Activated CD4-positive, alpha-beta memory T cell treated with anti-CD3 and anti-CD28 coated beads for 36 hours (primary cell): Measurements from ENCODE around the gene PKD2L1. TPM values are rescaled to one million over a fixed set of nuclear protein-coding genes. Genes with fewer than 3 reads are reported as not detected.
"Not testable (repeated sequence)": the region's sequence is repeated elsewhere in the genome, so short reads cannot be mapped to it uniquely, and the experiment has no call there.

Source experiments
- CTCF ChIA-PET: fragments of 350-600 bp; sonication (Branson Sonifier 250); formaldehyde crosslinking; loops from one replicate; lab custom pipeline; 2021; ENCODE audit warnings: antibody characterized with exemption, inconsistent platforms; lab: Charles Lee
- POLR2A ChIA-PET: fragments of 350-600 bp; sonication (Branson Sonifier 250); formaldehyde crosslinking; loops from one replicate; lab custom pipeline; 2021; ENCODE audit warnings: antibody characterized with exemption; lab: Charles Lee
- DNase-seq: peaks from one replicate; pipeline ENCODE4 v3.0.0-alpha.2; 2020
- H3K27ac Mint-ChIP-seq: one replicate; pipeline ENCODE4 v1.8.0; 2021; ENCODE audit warnings: mixed read lengths
- H3K27me3 Mint-ChIP-seq: one replicate; pipeline ENCODE4 v1.8.0; 2021; ENCODE audit warnings: mixed read lengths
- H3K36me3 Mint-ChIP-seq: one replicate; pipeline ENCODE4 v1.8.0; 2021; ENCODE audit warnings: mixed read lengths
- H3K4me1 Mint-ChIP-seq: one replicate; pipeline ENCODE4 v1.8.0; 2021; ENCODE audit warnings: low read depth, mixed read lengths
- H3K4me3 Mint-ChIP-seq: one replicate; pipeline ENCODE4 v1.8.0; 2021; ENCODE audit warnings: mild to moderate bottlenecking, mixed read lengths
- H3K9me3 Mint-ChIP-seq: one replicate; pipeline ENCODE4 v1.8.0; 2021; ENCODE audit warnings: mixed read lengths
- intact Hi-C: fragments of 100-400 bp; cut with micrococcal nuclease; formaldehyde crosslinking; loops from one replicate; pipeline ENCODE4 v1.15.1; 2023
- total RNA-seq, 2 experiments: library from RNA; stranded (reverse); gene quantifications; one replicate each; pipeline ENCODE4 v1.2.3, GENCODE V29; 2021

Gene PKD2L1
- total RNA-seq, 2 experiments from 2014 or later, result not detected

- no peak overlapping the region for H3K4me3 Mint-ChIP-seq
- H3K36me3 Mint-ChIP-seq, result no peaks in the 10 kb centered on the region
- no peaks in the 10 kb centered on the region for H3K9me3 Mint-ChIP-seq
- no peak for DNase-seq
- ChIA-PET POLR2A (no interaction called here), CTCF (interaction anchor here (0.6 to 1.2 kb wide), 2 partner anchors 40 to 222 kb away, joined by 4 to 5 read pairs; no protein-coding TSS in a partner anchor)
- intact Hi-C loops, result no loop called here
- no peaks in the 10 kb centered on the region for H3K4me1 Mint-ChIP-seq
- peaks cover 34% of the 10 kb centered on the region for H3K27me3 Mint-ChIP-seq
- no peak overlapping the region for H3K27ac Mint-ChIP-seq
Observed at GRCh38 chr10:100297242-100297641, 32.8 kb downstream of the PKD2L1 start.

DNA sequence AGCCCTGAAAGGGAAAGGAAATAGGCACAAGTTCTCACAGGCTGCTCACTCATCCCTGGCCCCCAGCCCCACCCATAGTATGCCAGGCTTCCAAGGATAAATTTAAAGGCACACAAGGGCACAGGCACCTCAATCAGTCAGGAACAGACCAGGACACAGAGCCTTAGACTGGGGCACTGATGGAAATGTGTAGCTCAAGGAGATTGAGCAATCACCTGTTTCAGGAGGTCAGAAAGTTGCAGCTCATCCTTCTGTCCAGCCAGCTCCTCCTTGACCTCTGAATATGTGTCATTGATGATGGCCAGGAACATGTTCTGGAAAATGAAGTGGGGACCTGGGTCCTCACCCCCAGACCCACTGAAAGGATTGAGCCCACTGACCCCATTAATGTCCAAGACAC, 37.0 kb downstream of the PKD2L1 start:
- no peaks in the 10 kb centered on the region for H3K4me1 Mint-ChIP-seq
- no peaks in the 10 kb centered on the region for H3K36me3 Mint-ChIP-seq
- intact Hi-C loops, result no loop called here
- CTCF ChIA-PET, result no interaction called here
- H3K4me3 Mint-ChIP-seq, result no peak overlapping the region
- H3K9me3 Mint-ChIP-seq, result no peaks in the 10 kb centered on the region
- peaks cover 24% of the 10 kb centered on the region for H3K27me3 Mint-ChIP-seq
- no peak for DNase-seq
- no peak overlapping the region for H3K27ac Mint-ChIP-seq
- POLR2A ChIA-PET, result no interaction called here

DNA sequence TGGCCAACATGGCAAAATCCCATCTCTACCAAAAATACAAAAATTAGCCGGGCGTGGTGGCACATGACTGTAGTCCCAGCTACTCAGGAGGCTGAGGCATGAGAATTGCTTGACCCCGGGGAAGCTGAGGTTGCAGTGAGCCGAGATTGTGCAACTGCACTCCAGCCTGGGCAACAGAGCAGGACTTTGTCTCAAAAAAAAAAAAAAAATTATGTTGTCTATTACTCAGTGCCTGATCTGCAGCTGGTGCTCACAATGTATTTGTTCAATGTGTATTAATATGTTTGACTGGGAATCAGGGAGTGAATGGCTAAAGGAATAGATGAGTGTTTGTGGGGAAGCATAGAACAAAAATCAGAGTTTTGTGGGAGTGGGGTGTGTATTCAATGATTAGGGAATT, 37.7 kb downstream of the PKD2L1 start:
- H3K27me3 Mint-ChIP-seq, result peaks cover 24% of the 10 kb centered on the region
- H3K4me3 Mint-ChIP-seq, DNase-seq, CTCF ChIA-PET, H3K9me3 Mint-ChIP-seq, intact Hi-C loops, POLR2A ChIA-PET, H3K36me3 Mint-ChIP-seq, H3K27ac Mint-ChIP-seq, H3K4me1 Mint-ChIP-seq: not testable (repeated sequence)

DNA sequence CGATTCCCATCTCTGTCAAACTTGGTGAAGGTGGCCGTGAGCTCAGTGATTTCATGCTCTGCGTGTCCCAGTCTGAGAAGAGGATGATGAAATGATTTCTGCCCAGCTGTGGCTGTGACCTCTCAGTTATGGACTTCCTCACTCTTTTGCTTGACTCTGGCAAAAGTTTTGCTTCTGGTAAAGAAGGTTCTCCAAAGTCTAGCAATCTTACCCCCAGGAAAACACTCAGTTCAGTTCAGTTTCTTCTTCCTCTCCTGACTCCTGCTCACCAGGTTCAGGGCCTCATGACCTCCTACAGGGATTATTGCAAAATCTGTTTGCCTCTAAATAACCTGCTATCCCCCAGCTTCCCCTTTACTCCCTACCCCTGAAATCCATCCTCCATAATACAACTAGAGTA, 38.7 kb downstream of the PKD2L1 start:
- DNase-seq, result no peak
- ChIA-PET POLR2A (no interaction called here), CTCF (no interaction called here)
- Mint-ChIP-seq H3K9me3 (no peaks in the 10 kb centered on the region), H3K36me3 (no peaks in the 10 kb centered on the region), H3K27ac (no peak overlapping the region), H3K4me3 (no peak overlapping the region), H3K27me3 (peaks cover 16% of the 10 kb centered on the region), H3K4me1 (peaks cover 6% of the 10 kb centered on the region)
- intact Hi-C loops, result no loop called here

GRCh38 chr10:100289641-100290040, 40.4 kb downstream of the PKD2L1 start:
- H3K27ac Mint-ChIP-seq, result no peak overlapping the region

DNA sequence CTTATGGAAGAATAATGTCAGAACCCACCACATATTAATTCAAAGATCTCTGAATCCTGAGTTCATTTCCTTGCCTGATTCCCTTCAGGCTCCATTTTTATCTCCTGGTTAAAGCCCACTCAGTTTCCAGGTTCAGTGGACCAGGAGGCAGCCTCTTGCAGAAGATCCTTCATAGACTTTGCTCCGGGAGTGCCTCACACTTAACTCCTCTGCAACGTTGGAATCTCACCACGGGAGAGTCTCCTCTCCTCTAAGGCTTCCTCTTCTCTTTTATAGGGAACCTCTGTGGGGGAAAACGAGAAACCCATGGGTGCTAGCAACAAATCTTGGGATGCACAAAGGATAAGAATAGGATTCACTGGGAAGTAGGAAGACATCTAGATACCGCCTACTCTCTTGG, 41.8 kb downstream of the PKD2L1 start:
- ChIA-PET CTCF (no interaction called here), POLR2A (no interaction called here)
- Mint-ChIP-seq H3K9me3 (no peaks in the 10 kb centered on the region), H3K27ac (no peak overlapping the region), H3K36me3 (peaks cover 14% of the 10 kb centered on the region), H3K4me3 (no peak overlapping the region), H3K4me1 (peaks cover 23% of the 10 kb centered on the region), H3K27me3 (peaks cover 1% of the 10 kb centered on the region)
- intact Hi-C loops, result loop anchor here (5.0 kb wide), 2 partner anchors 101 to 194 kb away; partner anchors contain the start of gene ERLIN1
- no peak for DNase-seq

More at GRCh38 chr10:100289641-100290040, 40.4 kb downstream of the PKD2L1 start:
- ChIA-PET CTCF (no interaction called here), POLR2A (no interaction called here)
- no peak for DNase-seq
- H3K27me3 Mint-ChIP-seq, result peaks cover 9% of the 10 kb centered on the region
- peaks cover 20% of the 10 kb centered on the region for H3K4me1 Mint-ChIP-seq
- H3K4me3 Mint-ChIP-seq, result no peak overlapping the region
- H3K36me3 Mint-ChIP-seq, result peaks cover 12% of the 10 kb centered on the region
- intact Hi-C loops, result loop anchor here (5.0 kb wide), 2 partner anchors 102 to 193 kb away; partner anchors contain the start of gene ERLIN1
- no peaks in the 10 kb centered on the region for H3K9me3 Mint-ChIP-seq

- intact Hi-C loops, result loop anchor here (2.0 to 5.0 kb wide), 5 partner anchors 39 to 625 kb away; partner anchors contain the start of genes ERLIN1 and SLF2
- CTCF ChIA-PET, result no interaction called here
- H3K27ac Mint-ChIP-seq, result no peak overlapping the region
Observed at GRCh38 chr10:100287756-100288155, 42.3 kb downstream of the PKD2L1 start.

GRCh38 chr10:100286051-100287033, 43.7 kb downstream of the PKD2L1 start, which contains the start of gene BLOC1S2:
BLOC1S2 (minus strand) TSS chr10:100286680; CDS start chr10:100286659, 21 bp downstream.
- intact Hi-C loops, result loop anchor here (1.0 to 5.0 kb wide), 9 partner anchors 19 to 626 kb away; partner anchors contain the start of genes CHUK, CWF19L1, ERLIN1 and SLF2
- peak; percentile 91 for DNase-seq
- CTCF ChIA-PET, result interaction anchor here (0.6 to 1.7 kb wide), 5 partner anchors 47 to 222 kb away, joined by 3 to 6 read pairs (median 3); no protein-coding TSS in a partner anchor
- Mint-ChIP-seq H3K9me3 (no peaks in the 10 kb centered on the region), H3K4me1 (peaks cover 23% of the 10 kb centered on the region), H3K4me3 (peak within 1 kb of the TSS; percentile 98), H3K27me3 (peaks cover 1% of the 10 kb centered on the region), H3K36me3 (peaks cover 14% of the 10 kb centered on the region), H3K27ac (peak within 1 kb of the TSS; percentile 99)
- POLR2A ChIA-PET, result interaction anchor here (0.5 to 2.1 kb wide), 4 partner anchors 223 to 247 kb away, joined by 3 to 8 read pairs (median 4); no protein-coding TSS in a partner anchor

More at GRCh38 chr10:100287756-100288155, 42.3 kb downstream of the PKD2L1 start:
- POLR2A ChIA-PET, result no interaction called here
- H3K9me3 Mint-ChIP-seq, result no peaks in the 10 kb centered on the region
- peaks cover 14% of the 10 kb centered on the region for H3K36me3 Mint-ChIP-seq
- no peak for DNase-seq
- peaks cover 1% of the 10 kb centered on the region for H3K27me3 Mint-ChIP-seq
- peaks cover 23% of the 10 kb centered on the region for H3K4me1 Mint-ChIP-seq
- no peak overlapping the region for H3K4me3 Mint-ChIP-seq

DNA sequence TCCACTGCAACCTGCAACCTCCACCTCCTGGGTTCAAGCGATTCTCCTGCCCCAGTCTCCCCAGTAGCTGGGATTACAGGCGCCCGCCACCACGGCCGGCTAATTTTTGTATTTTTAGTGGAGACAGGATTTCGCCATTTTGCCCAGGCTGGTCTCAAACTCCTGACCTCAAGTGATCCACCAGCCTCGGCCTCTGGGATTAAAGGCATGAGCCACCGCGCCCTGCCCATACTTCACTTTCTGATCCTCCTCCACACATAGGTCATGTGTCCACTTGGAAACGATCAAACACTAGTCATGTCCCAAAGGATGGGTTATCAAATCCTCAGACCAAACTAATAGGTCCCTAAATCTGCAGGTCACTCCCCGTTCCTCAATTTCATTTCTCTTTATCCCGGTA, 44.7 kb downstream of the PKD2L1 start:
- intact Hi-C loops, result loop anchor here (5.0 kb wide), 2 partner anchors 98 to 197 kb away; partner anchors contain the start of gene ERLIN1
- H3K27me3 Mint-ChIP-seq, DNase-seq, H3K9me3 Mint-ChIP-seq: not testable (repeated sequence)
- H3K4me3 Mint-ChIP-seq, result peak overlapping the region; percentile 98
- H3K4me1 Mint-ChIP-seq, result peaks cover 23% of the 10 kb centered on the region
- peak overlapping the region; percentile 99 for H3K27ac Mint-ChIP-seq
- ChIA-PET CTCF (interaction anchor here (1.0 to 1.7 kb wide), 3 partner anchors 46 to 198 kb away, joined by 3 to 6 read pairs (median 3); no protein-coding TSS in a partner anchor), POLR2A (interaction anchor here (2.1 kb wide), 1 partner anchor 224 kb away, joined by 8 read pairs; no protein-coding TSS in a partner anchor)
- peaks cover 17% of the 10 kb centered on the region for H3K36me3 Mint-ChIP-seq

- Mint-ChIP-seq H3K27me3 (peaks cover 1% of the 10 kb centered on the region), H3K36me3 (peaks cover 27% of the 10 kb centered on the region), H3K4me3 (no peak overlapping the region), H3K27ac (no peak overlapping the region), H3K9me3 (no peaks in the 10 kb centered on the region), H3K4me1 (peaks cover 23% of the 10 kb centered on the region)
- POLR2A ChIA-PET, result no interaction called here
- CTCF ChIA-PET, result no interaction called here
- no peak for DNase-seq
- intact Hi-C loops, result no loop called here
Observed at GRCh38 chr10:100282907-100283306, 47.1 kb downstream of the PKD2L1 start.

DNA sequence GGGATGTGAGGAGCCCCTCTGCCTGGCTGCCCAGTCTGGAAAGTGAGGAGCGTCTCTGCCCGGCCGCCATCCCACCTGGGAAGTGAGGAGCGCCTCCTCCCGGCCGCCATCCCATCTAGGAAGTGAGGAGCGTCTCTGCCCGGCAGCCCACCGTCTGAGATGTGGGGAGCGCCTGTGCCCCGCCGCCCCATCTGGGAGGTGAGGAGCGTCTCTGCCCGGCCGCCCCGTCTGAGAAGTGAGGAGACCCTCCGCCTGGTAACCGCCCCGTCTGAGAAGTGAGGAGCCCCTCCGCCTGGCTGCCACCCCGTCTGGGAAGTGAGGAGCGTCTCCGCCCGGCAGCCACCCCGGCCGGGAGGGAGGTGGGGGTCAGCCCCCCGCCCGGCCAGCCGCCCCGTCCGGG, 53.1 kb downstream of the PKD2L1 start:
- H3K4me1 Mint-ChIP-seq, result not testable (repeated sequence)

More for the DNA sequence above, 53.1 kb downstream of the PKD2L1 start:
- H3K4me3 Mint-ChIP-seq, POLR2A ChIA-PET, H3K27ac Mint-ChIP-seq, CTCF ChIA-PET, H3K27me3 Mint-ChIP-seq, DNase-seq, intact Hi-C loops, H3K9me3 Mint-ChIP-seq: not testable (repeated sequence)
- H3K36me3 Mint-ChIP-seq, result peaks cover 24% of the 10 kb centered on the region
